ENCODE measurements around the gene SAMHD1. TPM values are rescaled to one million over a fixed set of nuclear protein-coding genes. Genes with fewer than 3 reads are reported as not detected.
A peak's percentile ranks its signal among the peaks of the same experiment; 100 is the strongest.

SAMHD1 gene
- total and polyA plus RNA-seq, 2 of the 13 experiments (the other 11 are each of a cell fraction or from before 2014, with no cell fraction given), result 16.9 to 43.5 TPM

DNA sequence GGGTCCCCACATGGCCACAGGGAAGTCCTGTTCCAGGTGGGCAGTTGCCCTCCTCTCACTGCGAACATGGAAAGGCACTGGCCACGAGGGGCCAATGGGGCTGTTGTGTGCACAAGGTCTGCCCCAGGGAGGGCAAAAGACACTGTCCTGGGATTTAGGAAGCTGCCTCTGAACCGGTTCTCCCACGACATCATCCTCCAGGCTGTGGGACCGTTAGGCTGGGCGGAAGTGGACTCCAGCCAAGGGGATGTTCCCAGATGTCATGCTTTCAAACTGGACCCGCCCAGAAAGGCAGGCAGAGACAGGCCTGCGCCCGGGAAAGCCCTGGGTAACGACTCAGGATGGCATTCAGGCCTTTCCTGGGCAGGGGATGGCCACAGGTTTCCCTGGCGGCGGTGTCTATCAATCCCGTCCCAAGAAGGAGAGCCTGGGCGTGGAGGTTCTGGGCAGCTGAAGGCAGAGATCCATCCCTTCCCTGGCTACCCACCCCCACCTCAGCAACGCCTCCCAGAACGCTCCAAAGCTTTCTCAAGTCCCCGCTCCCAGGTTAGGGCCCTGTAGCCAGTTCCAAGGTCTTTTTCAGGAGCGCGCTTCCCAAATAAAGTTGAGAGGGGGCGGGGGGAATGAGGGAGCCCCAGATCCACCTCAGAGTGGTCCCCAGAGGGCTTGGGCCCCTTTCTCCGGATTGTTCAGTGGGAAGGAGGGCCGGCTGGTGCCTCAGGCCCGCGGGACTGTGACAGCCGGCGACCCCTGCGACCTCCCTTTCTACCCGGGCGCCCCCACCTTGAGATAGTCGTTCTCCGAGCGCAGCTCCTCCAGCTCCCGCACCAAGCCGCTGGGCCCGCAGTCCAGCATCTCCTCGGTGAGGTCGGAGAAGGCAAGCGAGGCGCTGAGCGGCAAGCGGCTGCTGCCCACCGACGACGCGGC, 89.4 kb downstream of the SAMHD1 start (continued):
- TF ChIP-seq, protein P1, sequence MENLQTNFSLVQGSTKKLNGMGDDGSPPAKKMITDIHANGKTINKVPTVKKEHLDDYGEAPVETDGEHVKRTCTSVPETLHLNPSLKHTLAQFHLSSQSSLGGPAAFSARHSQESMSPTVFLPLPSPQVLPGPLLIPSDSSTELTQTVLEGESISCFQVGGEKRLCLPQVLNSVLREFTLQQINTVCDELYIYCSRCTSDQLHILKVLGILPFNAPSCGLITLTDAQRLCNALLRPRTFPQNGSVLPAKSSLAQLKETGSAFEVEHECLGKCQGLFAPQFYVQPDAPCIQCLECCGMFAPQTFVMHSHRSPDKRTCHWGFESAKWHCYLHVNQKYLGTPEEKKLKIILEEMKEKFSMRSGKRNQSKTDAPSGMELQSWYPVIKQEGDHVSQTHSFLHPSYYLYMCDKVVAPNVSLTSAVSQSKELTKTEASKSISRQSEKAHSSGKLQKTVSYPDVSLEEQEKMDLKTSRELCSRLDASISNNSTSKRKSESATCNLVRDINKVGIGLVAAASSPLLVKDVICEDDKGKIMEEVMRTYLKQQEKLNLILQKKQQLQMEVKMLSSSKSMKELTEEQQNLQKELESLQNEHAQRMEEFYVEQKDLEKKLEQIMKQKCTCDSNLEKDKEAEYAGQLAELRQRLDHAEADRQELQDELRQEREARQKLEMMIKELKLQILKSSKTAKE (CRISPR knock-in tag; IDR thresholded peaks at IDR 0.05; ENCODE audit: borderline replicate concordance), result no peak
- TF ChIP-seq, protein P2, sequence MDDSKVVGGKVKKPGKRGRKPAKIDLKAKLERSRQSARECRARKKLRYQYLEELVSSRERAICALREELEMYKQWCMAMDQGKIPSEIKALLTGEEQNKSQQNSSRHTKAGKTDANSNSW (CRISPR knock-in tag; IDR thresholded peaks at IDR 0.05; ENCODE audit: borderline replicate concordance), result no peak
- no peak for TF ChIP-seq ZNF234 (CRISPR knock-in tag; conservative IDR thresholded peaks at IDR 0.05)
- TF ChIP-seq SOX5 (CRISPR knock-in tag; IDR thresholded peaks at IDR 0.05; ENCODE audit: borderline replicate concordance), result no peak
- TF ChIP-seq GPN1 (CRISPR knock-in tag; IDR thresholded peaks at IDR 0.05; ENCODE audit: borderline replicate concordance), result no peak
- TF ChIP-seq HOXA7 (CRISPR knock-in tag; IDR thresholded peaks at IDR 0.05), result no peak
- TF ChIP-seq TBP (CRISPR knock-in tag; IDR thresholded peaks at IDR 0.05), result no peak
- TF ChIP-seq ATF7 (IDR thresholded peaks at IDR 0.05), result no peak
- TF ChIP-seq ATF7 (CRISPR knock-in tag; IDR thresholded peaks at IDR 0.05), result peak; percentile 12; the same call in 1 of the 2 replicates
- TF ChIP-seq, protein P3, sequence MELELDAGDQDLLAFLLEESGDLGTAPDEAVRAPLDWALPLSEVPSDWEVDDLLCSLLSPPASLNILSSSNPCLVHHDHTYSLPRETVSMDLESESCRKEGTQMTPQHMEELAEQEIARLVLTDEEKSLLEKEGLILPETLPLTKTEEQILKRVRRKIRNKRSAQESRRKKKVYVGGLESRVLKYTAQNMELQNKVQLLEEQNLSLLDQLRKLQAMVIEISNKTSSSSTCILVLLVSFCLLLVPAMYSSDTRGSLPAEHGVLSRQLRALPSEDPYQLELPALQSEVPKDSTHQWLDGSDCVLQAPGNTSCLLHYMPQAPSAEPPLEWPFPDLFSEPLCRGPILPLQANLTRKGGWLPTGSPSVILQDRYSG (CRISPR knock-in tag; IDR thresholded peaks at IDR 0.05), result no peak
- TF ChIP-seq, protein P4, sequence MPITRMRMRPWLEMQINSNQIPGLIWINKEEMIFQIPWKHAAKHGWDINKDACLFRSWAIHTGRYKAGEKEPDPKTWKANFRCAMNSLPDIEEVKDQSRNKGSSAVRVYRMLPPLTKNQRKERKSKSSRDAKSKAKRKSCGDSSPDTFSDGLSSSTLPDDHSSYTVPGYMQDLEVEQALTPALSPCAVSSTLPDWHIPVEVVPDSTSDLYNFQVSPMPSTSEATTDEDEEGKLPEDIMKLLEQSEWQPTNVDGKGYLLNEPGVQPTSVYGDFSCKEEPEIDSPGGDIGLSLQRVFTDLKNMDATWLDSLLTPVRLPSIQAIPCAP (CRISPR knock-in tag; IDR thresholded peaks at IDR 0.05; ENCODE audit: low read depth), result no peak
- TF ChIP-seq, protein P5, sequence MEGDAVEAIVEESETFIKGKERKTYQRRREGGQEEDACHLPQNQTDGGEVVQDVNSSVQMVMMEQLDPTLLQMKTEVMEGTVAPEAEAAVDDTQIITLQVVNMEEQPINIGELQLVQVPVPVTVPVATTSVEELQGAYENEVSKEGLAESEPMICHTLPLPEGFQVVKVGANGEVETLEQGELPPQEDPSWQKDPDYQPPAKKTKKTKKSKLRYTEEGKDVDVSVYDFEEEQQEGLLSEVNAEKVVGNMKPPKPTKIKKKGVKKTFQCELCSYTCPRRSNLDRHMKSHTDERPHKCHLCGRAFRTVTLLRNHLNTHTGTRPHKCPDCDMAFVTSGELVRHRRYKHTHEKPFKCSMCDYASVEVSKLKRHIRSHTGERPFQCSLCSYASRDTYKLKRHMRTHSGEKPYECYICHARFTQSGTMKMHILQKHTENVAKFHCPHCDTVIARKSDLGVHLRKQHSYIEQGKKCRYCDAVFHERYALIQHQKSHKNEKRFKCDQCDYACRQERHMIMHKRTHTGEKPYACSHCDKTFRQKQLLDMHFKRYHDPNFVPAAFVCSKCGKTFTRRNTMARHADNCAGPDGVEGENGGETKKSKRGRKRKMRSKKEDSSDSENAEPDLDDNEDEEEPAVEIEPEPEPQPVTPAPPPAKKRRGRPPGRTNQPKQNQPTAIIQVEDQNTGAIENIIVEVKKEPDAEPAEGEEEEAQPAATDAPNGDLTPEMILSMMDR (CRISPR knock-in tag; IDR thresholded peaks at IDR 0.05), result 0 out of 2 replicates have a peak, but pooled peaks have one; percentile 8
- no peak for TF ChIP-seq XBP1 (CRISPR knock-in tag; IDR thresholded peaks at IDR 0.05)
- TF ChIP-seq, protein P6, sequence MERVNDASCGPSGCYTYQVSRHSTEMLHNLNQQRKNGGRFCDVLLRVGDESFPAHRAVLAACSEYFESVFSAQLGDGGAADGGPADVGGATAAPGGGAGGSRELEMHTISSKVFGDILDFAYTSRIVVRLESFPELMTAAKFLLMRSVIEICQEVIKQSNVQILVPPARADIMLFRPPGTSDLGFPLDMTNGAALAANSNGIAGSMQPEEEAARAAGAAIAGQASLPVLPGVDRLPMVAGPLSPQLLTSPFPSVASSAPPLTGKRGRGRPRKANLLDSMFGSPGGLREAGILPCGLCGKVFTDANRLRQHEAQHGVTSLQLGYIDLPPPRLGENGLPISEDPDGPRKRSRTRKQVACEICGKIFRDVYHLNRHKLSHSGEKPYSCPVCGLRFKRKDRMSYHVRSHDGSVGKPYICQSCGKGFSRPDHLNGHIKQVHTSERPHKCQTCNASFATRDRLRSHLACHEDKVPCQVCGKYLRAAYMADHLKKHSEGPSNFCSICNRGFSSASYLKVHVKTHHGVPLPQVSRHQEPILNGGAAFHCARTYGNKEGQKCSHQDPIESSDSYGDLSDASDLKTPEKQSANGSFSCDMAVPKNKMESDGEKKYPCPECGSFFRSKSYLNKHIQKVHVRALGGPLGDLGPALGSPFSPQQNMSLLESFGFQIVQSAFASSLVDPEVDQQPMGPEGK (CRISPR knock-in tag; IDR thresholded peaks at IDR 0.05), result no peak; the same call in none of the 2 replicates
- no peak for TF ChIP-seq TSC22D2 (CRISPR knock-in tag; IDR thresholded peaks at IDR 0.05; ENCODE audit: borderline replicate concordance)
- TF ChIP-seq, protein P7, sequence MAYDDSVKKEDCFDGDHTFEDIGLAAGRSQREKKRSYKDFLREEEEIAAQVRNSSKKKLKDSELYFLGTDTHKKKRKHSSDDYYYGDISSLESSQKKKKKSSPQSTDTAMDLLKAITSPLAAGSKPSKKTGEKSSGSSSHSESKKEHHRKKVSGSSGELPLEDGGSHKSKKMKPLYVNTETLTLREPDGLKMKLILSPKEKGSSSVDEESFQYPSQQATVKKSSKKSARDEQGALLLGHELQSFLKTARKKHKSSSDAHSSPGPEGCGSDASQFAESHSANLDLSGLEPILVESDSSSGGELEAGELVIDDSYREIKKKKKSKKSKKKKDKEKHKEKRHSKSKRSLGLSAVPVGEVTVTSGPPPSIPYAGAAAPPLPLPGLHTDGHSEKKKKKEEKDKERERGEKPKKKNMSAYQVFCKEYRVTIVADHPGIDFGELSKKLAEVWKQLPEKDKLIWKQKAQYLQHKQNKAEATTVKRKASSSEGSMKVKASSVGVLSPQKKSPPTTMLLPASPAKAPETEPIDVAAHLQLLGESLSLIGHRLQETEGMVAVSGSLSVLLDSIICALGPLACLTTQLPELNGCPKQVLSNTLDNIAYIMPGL (CRISPR knock-in tag; IDR thresholded peaks at IDR 0.05; ENCODE audit: borderline replicate concordance in 1 of 2, low read depth in 1 of 2), result peak; percentile 50 to 65; a peak in 3 of 4 replicates
- TF ChIP-seq ZNF878 (CRISPR knock-in tag; IDR thresholded peaks at IDR 0.05), result no peak
